ENCODE results near the gene SEPTIN2.
"Not testable (repeated sequence)": the region's sequence is repeated elsewhere in the genome, so short reads cannot be mapped to it uniquely, and the experiment has no call there.

SEPTIN2 gene

DNA sequence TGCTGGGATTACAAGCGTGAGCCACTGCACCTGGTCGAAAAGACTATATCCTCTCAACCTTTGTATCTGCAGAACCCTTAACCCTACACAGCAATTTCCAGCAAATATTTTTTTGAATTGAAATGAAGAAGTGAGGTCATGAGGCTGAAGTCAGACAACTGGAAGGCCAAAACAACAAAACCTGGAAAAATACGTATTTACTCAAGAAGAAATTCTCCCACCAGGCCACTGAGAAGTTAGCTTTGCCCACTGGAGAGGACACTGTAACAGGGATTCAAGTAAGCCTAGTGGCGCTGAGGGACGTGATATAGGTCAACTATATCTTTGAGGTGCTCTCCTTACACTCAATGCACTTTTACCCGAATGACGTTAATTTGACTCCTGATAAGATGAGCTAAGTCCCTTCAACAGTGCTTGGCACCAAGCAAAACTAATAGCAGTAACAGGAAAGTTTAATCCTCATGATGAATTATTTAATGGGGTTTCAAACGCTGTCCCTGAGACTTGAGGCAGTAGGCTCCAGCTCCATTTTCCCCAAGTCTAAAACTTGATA, 2.1 kb upstream of the SEPTIN2 start:
- H3K4me3 Mint-ChIP-seq = peak overlapping the region; percentile 100
- H3K36me3 Mint-ChIP-seq (ENCODE audit: low read depth) = peaks cover 18% of the 10 kb centered on the region
- peaks cover 76% of the 10 kb centered on the region for H3K4me1 Mint-ChIP-seq
- no peak for TF ChIP-seq CTCF (IDR thresholded peaks at IDR 0.05)
- H3K9me3 Mint-ChIP-seq = no peaks in the 10 kb centered on the region
- H3K27ac Mint-ChIP-seq = no peak overlapping the region
- no peaks in the 10 kb centered on the region for H3K27me3 Mint-ChIP-seq (ENCODE audit: low read depth, poor library complexity)
- DNase-seq = no peak

- no peaks in the 10 kb centered on the region for H3K27me3 Mint-ChIP-seq (ENCODE audit: low read depth, poor library complexity)
- peak overlapping the region; percentile 100 for H3K4me3 Mint-ChIP-seq
- no peak for DNase-seq
- no peaks in the 10 kb centered on the region for H3K9me3 Mint-ChIP-seq
- H3K27ac Mint-ChIP-seq = peak overlapping the region; percentile 92
- peaks cover 74% of the 10 kb centered on the region for H3K4me1 Mint-ChIP-seq
- peaks cover 16% of the 10 kb centered on the region for H3K36me3 Mint-ChIP-seq (ENCODE audit: low read depth)
- TF ChIP-seq CTCF (IDR thresholded peaks at IDR 0.05) = no peak
These were observed 1.3 kb upstream of the SEPTIN2 start for GRCh38 chr2:241314226-241315092.

DNA sequence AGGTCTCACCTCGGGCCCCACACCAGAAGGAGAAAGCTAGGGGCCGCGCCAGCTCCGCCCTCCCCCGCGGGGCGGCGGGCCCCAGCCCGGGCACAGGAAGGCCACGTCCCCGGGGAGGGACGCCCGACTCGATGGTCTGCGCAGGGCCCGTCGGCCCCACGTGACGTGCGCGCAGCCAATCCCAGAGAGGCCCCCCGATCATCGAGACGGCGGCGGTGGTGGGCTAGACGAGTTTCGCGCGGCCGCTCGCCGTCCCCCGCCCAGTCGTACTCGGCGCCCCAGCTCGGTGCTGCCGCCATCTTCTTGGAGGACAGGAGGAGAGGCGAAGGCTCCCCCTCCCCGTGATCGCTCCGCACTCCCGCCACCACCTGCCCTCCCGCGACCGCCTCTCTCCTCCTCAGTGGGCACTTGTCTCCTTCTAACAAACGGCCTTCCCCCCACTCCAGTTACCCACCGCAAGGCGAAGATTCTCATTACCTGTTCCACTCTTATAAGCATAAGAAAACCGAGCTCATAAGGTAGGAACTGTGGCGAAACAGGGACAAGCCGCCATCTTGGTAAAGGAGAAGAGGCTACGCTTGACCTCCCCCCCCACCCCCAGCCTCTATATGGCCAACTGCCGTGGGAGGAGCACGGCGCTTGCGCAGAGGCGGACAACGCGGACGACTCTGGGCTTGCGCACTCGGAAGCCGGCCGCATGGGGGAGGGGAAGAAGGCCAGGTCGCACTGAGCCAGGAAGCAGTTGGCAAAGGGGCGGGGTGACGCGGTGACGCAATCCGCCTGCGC, 439 bp upstream of the SEPTIN2 start, which contains the start of gene HDLBP:
HDLBP (minus strand) TSS at position 580 of the 786 bp plus-strand sequence. CDS start 48,803 bp downstream, outside the sequence.
- peaks cover 23% of the 10 kb centered on the region for H3K36me3 Mint-ChIP-seq (ENCODE audit: low read depth)
- H3K27ac Mint-ChIP-seq = peak within 1 kb of the TSS; percentile 100
- TF ChIP-seq CTCF (IDR thresholded peaks at IDR 0.05) = no peak
- peak; percentile 100 for DNase-seq
- peaks cover 73% of the 10 kb centered on the region for H3K4me1 Mint-ChIP-seq
- H3K27me3 Mint-ChIP-seq (ENCODE audit: low read depth, poor library complexity) = no peaks in the 10 kb centered on the region
- no peaks in the 10 kb centered on the region for H3K9me3 Mint-ChIP-seq
- peak within 1 kb of the TSS; percentile 100 for H3K4me3 Mint-ChIP-seq

- peaks cover 35% of the 10 kb centered on the region for H3K36me3 Mint-ChIP-seq (ENCODE audit: low read depth)
These were observed 1.1 kb downstream of the SEPTIN2 start for GRCh38 chr2:241316825-241317224.

GRCh38 chr2:241317391-241317790, 1.7 kb downstream of the SEPTIN2 start:
- no peaks in the 10 kb centered on the region for H3K9me3 Mint-ChIP-seq
- no peaks in the 10 kb centered on the region for H3K27me3 Mint-ChIP-seq (ENCODE audit: low read depth, poor library complexity)
- peaks cover 73% of the 10 kb centered on the region for H3K4me1 Mint-ChIP-seq
- H3K4me3 Mint-ChIP-seq = peak overlapping the region; percentile 100
- no peak for TF ChIP-seq CTCF (IDR thresholded peaks at IDR 0.05)
- peak overlapping the region; percentile 99 for H3K27ac Mint-ChIP-seq
- peaks cover 38% of the 10 kb centered on the region for H3K36me3 Mint-ChIP-seq (ENCODE audit: low read depth)
- DNase-seq = no peak

More at GRCh38 chr2:241316825-241317224, 1.1 kb downstream of the SEPTIN2 start:
- Mint-ChIP-seq H3K27me3 (ENCODE audit: low read depth, poor library complexity) (no peaks in the 10 kb centered on the region), H3K4me1 (peaks cover 73% of the 10 kb centered on the region), H3K4me3 (peak overlapping the region; percentile 100), H3K9me3 (no peaks in the 10 kb centered on the region), H3K27ac (peak overlapping the region; percentile 99)
- no peak for DNase-seq
- no peak for TF ChIP-seq CTCF (IDR thresholded peaks at IDR 0.05)

DNA sequence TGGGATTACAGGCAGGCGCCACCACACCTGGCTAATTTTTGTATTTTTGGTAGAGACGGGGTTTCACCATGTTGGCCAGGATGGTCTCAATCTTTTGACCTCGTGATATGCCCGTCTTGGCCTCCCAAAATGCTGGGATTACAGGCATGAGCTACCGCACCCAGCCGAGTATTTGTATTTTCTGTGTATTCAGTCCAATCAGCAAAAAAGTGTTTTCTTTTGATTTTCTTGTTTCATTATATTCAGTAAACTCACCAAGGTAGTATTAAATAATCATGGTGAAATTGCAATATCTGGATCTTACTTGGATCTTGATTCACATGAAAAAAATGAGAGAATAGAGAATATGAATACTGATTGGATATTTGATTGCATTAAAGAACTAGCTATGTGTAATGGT, 3.1 kb downstream of the SEPTIN2 start:
- DNase-seq; H3K27me3 Mint-ChIP-seq (ENCODE audit: low read depth, poor library complexity); H3K9me3 Mint-ChIP-seq; H3K27ac Mint-ChIP-seq: not testable (repeated sequence)
- Mint-ChIP-seq H3K4me1 (peaks cover 70% of the 10 kb centered on the region), H3K4me3 (peak overlapping the region; percentile 100), H3K36me3 (ENCODE audit: low read depth) (peaks cover 46% of the 10 kb centered on the region)
